AG04450 (cell line): ENCODE results near the gene ZNF236. TPM values are rescaled to one million over a fixed set of nuclear protein-coding genes. Genes with fewer than 3 reads are reported as not detected.

Experiments
- CTCF ChIA-PET: fragments of 300-600, 350-600 bp; formaldehyde crosslinking; extraction: SDS; loops from one replicate; lab custom pipeline; 2022; ENCODE audit warnings: antibody characterized with exemption, inconsistent platforms; lab: Charles Lee
- POLR2A ChIA-PET: fragments of 350-600 bp; formaldehyde crosslinking; extraction: SDS; loops from one replicate; lab custom pipeline; 2021; ENCODE audit warnings: antibody characterized with exemption, inconsistent platforms; lab: Yijun Ruan, JAX
- DNase-seq: peaks from one replicate; pipeline ENCODE4 v3.0.0-alpha.2; 2011; ENCODE audit warnings: low read depth, low spot score
- H3K27ac ChIP-seq: one replicate; pipeline ENCODE4 v1.5.1; 2012; ENCODE audit warnings: low read depth, low read length, control low read depth
- H3K27me3 ChIP-seq: one replicate; pipeline ENCODE4 v1.6.0; 2012; ENCODE audit warnings: low read length; ENCODE audit not compliant: control insufficient read depth, insufficient read depth
- H3K4me3 ChIP-seq: 2 replicates; pipeline ENCODE4 v1.5.1; 2011; ENCODE audit warnings: mild to moderate bottlenecking, low read depth, low read length, control low read depth
- H3K9me3 ChIP-seq: 2 replicates; pipeline ENCODE4 v1.5.1; 2012; ENCODE audit warnings: low read length; ENCODE audit not compliant: control insufficient read depth, insufficient read depth
- polyA plus RNA-seq: library from polyadenylated mRNA; depleted of rRNA; stranded (reverse); fragments of >200 nt; gene quantifications from 2 replicates; pipeline ENCODE4 v1.2.3, GENCODE V29; 2011
- TF ChIP-seq, protein P1 (sequence below): IDR thresholded peaks from 2 replicates; pipeline ENCODE4 v1.5.1; 2011; ENCODE audit warnings: low read depth, low read length, control low read depth, inconsistent platforms

Gene ZNF236
- polyA plus RNA-seq, 1 experiment: 5.3 TPM

DNA sequence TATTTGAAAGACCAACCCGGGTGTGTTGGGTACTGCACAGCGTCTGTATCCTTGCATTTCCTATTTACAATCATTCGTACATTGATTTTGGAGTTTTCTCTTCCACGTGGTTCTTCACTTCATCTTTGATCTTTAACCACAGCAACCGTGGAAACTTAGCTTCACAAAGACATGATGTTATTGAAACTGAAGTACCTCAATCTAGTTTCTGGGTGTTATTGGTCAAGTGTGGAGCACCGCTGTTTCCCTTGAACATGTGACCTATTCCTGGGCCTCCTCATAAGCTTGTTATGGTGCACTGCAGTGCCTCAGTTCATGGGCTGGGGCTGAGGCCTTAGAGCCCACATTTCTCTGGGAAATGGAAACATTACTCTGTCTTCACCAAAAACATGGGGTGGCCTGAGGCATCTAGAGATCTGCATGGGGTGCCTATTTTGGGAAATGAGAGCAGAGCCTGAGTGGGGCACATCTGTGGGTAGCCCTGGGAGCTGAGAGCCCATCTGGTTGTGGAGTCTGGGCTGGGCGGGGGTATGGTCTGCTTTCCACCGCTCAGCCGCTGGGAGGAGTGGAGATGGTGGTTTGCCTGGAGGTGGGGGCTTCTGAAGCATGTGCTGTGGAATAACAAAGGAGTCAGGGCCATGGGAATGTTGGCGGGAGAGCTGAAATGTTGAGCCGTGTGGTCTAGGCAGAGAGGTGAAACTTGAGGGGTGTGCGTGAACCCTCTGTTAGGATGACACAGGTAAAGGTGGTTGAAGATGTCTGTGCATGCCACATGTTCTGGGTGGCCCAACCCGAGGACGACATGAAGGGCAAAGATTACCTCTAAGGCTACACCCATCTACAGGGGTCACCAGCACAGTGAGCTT lies 37.4 kb downstream of the ZNF236 start:
- POLR2A ChIA-PET: no interaction called here
- CTCF ChIA-PET: interaction anchor here (1.0 kb wide), 1 partner anchor 124 kb away, joined by 3 read pairs; no protein-coding TSS in a partner anchor

DNA sequence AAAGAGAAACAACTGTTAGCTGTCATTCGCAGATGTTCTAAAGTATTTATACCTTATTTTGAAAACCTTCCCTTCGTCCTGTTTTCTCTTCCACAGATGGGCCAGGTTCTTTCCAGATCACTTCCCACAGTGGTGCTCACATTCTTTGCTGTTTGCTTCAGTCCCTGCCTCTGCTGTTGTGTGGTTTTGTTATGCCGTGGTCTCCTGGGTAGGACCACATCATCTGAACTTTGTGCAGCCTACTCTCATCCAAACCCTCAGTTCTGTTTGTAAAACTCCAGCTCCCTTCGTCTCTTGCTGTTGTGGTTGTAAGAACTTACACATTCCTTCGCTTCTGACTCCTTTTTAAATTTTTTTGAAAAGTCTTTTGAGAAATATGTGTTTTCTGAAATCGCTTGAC lies 38.1 kb downstream of the ZNF236 start:
- CTCF ChIA-PET: interaction anchor here (1.0 to 1.8 kb wide), 3 partner anchors 16 to 123 kb away, joined by 3 to 6 read pairs (median 6); no protein-coding TSS in a partner anchor
- POLR2A ChIA-PET: no interaction called here
- TF ChIP-seq, protein P1, sequence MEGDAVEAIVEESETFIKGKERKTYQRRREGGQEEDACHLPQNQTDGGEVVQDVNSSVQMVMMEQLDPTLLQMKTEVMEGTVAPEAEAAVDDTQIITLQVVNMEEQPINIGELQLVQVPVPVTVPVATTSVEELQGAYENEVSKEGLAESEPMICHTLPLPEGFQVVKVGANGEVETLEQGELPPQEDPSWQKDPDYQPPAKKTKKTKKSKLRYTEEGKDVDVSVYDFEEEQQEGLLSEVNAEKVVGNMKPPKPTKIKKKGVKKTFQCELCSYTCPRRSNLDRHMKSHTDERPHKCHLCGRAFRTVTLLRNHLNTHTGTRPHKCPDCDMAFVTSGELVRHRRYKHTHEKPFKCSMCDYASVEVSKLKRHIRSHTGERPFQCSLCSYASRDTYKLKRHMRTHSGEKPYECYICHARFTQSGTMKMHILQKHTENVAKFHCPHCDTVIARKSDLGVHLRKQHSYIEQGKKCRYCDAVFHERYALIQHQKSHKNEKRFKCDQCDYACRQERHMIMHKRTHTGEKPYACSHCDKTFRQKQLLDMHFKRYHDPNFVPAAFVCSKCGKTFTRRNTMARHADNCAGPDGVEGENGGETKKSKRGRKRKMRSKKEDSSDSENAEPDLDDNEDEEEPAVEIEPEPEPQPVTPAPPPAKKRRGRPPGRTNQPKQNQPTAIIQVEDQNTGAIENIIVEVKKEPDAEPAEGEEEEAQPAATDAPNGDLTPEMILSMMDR: no peak
- H3K4me3 ChIP-seq: no peak overlapping the region
- no peak overlapping the region for H3K27ac ChIP-seq
- DNase-seq: no peak
- H3K9me3 ChIP-seq: no peaks in the 10 kb centered on the region
- no peaks in the 10 kb centered on the region for H3K27me3 ChIP-seq

More for the DNA sequence above, 37.4 kb downstream of the ZNF236 start:
- Histone ChIP-seq H3K27ac (no peak overlapping the region), H3K4me3 (no peak overlapping the region), H3K27me3 (no peaks in the 10 kb centered on the region), H3K9me3 (no peaks in the 10 kb centered on the region)
- DNase-seq: no peak
- TF ChIP-seq, protein P1: no peak

GRCh38 chr18:76866666-76867065 lies 44.3 kb downstream of the ZNF236 start:
- ChIA-PET CTCF (interaction anchor here (0.7 kb wide), 1 partner anchor 65 kb away, joined by 8 read pairs; no protein-coding TSS in a partner anchor), POLR2A (no interaction called here)
- no peak overlapping the region for H3K27ac ChIP-seq
- no peak for DNase-seq
- no peak overlapping the region for H3K4me3 ChIP-seq
- H3K9me3 ChIP-seq: no peaks in the 10 kb centered on the region
- TF ChIP-seq, protein P1: no peak
- no peaks in the 10 kb centered on the region for H3K27me3 ChIP-seq

DNA sequence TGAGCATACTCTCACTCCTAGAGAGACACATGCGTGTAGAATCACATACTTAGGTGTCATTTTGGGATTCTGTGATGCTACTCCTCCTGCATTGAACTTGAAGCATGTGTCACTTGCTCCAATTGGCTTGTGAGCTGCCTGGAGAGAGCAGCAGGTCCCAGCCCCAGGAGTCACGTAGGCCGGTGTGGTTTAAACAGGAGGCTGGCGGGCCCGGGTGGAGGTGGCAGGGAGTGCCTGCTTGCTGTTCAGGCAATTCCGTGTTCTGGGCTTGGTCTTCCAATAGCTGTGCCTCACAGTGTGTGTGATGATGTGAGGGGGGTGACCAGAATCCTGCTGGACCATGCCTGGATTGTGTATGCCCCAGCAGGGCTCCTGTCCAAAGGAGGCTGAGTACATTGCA lies 51.0 kb downstream of the ZNF236 start:
- no peak for DNase-seq
- Histone ChIP-seq H3K27ac (no peak overlapping the region), H3K27me3 (no peaks in the 10 kb centered on the region), H3K9me3 (no peaks in the 10 kb centered on the region), H3K4me3 (no peak overlapping the region)
- CTCF ChIA-PET: interaction anchor here (2.7 kb wide), 1 partner anchor 70 kb away, joined by 15 read pairs; no protein-coding TSS in a partner anchor
- TF ChIP-seq, protein P1: no peak
- POLR2A ChIA-PET: no interaction called here

DNA sequence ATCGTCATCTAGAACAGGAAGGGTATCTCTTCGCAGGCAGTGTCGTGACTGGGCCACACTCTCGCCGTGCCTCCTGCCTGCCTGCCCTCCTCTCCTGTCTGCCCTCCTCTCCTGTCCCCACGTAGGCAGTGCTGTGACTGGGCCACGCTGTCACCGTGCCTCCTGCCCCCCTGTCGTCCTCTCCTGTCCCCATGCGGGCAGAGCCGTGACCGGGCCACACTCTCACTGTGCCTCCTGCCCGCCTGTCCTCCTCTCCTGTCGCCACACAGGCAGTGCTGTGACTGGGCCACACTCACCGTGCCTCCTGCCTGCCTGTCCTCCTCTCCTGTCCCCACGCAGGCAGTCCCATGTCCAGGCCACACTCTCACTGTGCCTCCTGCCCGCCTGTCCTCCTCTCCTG lies 51.4 kb downstream of the ZNF236 start:
- ChIA-PET POLR2A (no interaction called here), CTCF (no interaction called here)
- Histone ChIP-seq H3K4me3 (no peak overlapping the region), H3K27ac (no peak overlapping the region), H3K27me3 (no peaks in the 10 kb centered on the region), H3K9me3 (no peaks in the 10 kb centered on the region)
- no peak for DNase-seq
- TF ChIP-seq, protein P1: no peak
